ENCODE data around the gene KRTAP3-1. TPM values are rescaled to one million over a fixed set of nuclear protein-coding genes. Genes with fewer than 3 reads are reported as not detected.
"Not testable (repeated sequence)": the region's sequence is repeated elsewhere in the genome, so short reads cannot be mapped to it uniquely, and the experiment has no call there.

Gene KRTAP3-1
- total RNA-seq, 2 experiments from 2014 or later = not detected

DNA sequence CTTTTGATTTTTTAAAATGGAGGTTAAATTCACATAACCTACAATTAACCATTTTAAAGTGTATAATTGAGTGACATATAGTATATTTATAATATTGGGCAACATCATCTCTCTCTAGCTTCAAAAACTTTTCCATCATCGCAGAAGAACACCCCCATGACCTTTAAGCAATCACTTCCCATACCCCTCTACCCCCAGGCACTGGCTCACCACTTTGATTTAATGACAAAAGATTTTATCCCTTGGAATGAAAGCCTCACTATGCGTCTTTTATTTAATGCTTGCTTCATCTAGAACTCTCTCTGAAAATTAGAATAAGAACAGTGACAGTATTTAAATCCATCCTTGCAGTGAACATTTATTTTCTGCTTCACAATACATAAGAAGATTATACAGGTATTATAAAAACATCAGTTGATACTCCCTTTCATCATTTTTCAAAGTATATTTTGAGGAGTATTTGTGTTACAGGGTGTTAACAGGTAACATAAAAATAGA, 29.0 kb upstream of the KRTAP3-1 start:
- H4K20me1 ChIP-seq (ENCODE audit: insufficient read depth, low read length) = no peaks in the 10 kb centered on the region
- no TSS peak for BruUV-seq (replicated peaks)
- no peaks in the 10 kb centered on the region for H3K9me2 ChIP-seq (ENCODE audit: insufficient read depth, low read length)
- H2AFZ ChIP-seq (ENCODE audit: low read length) = no peak overlapping the region
- CTCF ChIA-PET (ENCODE audit: unreplicated experiment) = no interaction called here
- H3K4me1 ChIP-seq (ENCODE audit: insufficient read depth, low read length, poor library complexity, severe bottlenecking) = no peaks in the 10 kb centered on the region
- no peak overlapping the region for H3K27ac ChIP-seq (ENCODE audit: low read depth, low read length, poor library complexity, severe bottlenecking)
- intact Hi-C loops (cut with micrococcal nuclease; ENCODE audit: unreplicated experiment) = no loop called here
- H3K4me3 ChIP-seq (ENCODE audit: low read depth, low read length, poor library complexity, severe bottlenecking) = no peak overlapping the region
- no peaks in the 10 kb centered on the region for H3K79me2 ChIP-seq (ENCODE audit: insufficient read depth, low read depth, low read length)
- no peaks in the 10 kb centered on the region for H3K9me3 ChIP-seq (ENCODE audit: low read length)
- no peak for TF ChIP-seq EZH2phosphoT487 (IDR thresholded peaks at IDR 0.05; ENCODE audit: borderline replicate concordance, low read depth, low read length)
- TF ChIP-seq, protein P1, sequence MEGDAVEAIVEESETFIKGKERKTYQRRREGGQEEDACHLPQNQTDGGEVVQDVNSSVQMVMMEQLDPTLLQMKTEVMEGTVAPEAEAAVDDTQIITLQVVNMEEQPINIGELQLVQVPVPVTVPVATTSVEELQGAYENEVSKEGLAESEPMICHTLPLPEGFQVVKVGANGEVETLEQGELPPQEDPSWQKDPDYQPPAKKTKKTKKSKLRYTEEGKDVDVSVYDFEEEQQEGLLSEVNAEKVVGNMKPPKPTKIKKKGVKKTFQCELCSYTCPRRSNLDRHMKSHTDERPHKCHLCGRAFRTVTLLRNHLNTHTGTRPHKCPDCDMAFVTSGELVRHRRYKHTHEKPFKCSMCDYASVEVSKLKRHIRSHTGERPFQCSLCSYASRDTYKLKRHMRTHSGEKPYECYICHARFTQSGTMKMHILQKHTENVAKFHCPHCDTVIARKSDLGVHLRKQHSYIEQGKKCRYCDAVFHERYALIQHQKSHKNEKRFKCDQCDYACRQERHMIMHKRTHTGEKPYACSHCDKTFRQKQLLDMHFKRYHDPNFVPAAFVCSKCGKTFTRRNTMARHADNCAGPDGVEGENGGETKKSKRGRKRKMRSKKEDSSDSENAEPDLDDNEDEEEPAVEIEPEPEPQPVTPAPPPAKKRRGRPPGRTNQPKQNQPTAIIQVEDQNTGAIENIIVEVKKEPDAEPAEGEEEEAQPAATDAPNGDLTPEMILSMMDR (conservative IDR thresholded peaks at IDR 0.05; ENCODE audit: low read length) = no peak
- no peak overlapping the region for H3K4me2 ChIP-seq (ENCODE audit: low read length)
- H3K36me3 ChIP-seq (ENCODE audit: insufficient read depth, low read length) = no peaks in the 10 kb centered on the region
- no peak for DNase-seq (ENCODE audit: low spot score)
- POLR2A ChIA-PET = no interaction called here

DNA sequence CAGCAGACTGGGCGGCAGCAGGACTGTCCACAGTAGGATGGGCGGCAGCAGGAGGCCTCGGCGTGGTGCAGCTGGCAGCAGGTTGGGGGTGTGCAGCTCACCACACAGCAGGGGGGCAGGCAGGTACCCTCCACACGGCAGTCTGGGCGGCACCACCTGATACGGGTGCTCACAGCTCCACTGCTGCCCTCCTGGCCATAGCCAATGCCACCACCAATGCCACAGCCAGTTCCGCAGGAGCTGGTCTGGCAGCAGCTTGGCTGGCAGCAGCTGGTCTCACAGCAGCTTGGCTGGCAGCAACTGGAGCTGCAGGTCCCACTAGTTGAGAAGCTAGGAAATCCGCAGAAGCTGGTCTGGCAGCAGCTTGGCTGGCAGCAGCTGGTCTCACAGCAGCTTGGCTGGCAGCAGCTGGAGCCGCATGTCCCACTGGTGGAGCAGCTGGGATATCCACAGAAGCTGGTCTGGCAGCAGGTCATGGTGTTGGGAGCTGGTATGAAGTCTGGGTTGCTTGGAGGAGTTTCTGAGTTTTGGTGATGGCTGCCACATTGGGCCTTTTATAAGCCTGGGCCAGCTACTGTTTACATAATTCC, 25.5 kb upstream of the KRTAP3-1 start, which contains the start of gene KRTAP1-3:
KRTAP1-3 (minus strand) TSS at position 529 of the 590 bp plus-strand sequence; CDS start at position 476, 53 bp downstream.
- H3K79me2 ChIP-seq (ENCODE audit: insufficient read depth, low read depth, low read length); H2AFZ ChIP-seq (ENCODE audit: low read length); H3K9me2 ChIP-seq (ENCODE audit: insufficient read depth, low read length); BruUV-seq (replicated peaks); H3K9me3 ChIP-seq (ENCODE audit: low read length); H3K4me1 ChIP-seq (ENCODE audit: insufficient read depth, low read length, poor library complexity, severe bottlenecking); H3K36me3 ChIP-seq (ENCODE audit: insufficient read depth, low read length); DNase-seq (ENCODE audit: low spot score); H3K4me2 ChIP-seq (ENCODE audit: low read length); H3K27ac ChIP-seq (ENCODE audit: low read depth, low read length, poor library complexity, severe bottlenecking); H4K20me1 ChIP-seq (ENCODE audit: insufficient read depth, low read length); H3K4me3 ChIP-seq (ENCODE audit: low read depth, low read length, poor library complexity, severe bottlenecking); intact Hi-C loops (cut with micrococcal nuclease; ENCODE audit: unreplicated experiment); CTCF ChIA-PET (ENCODE audit: unreplicated experiment): not testable (repeated sequence)
- POLR2A ChIA-PET = interaction anchor here (0.7 kb wide), 1 partner anchor 443 kb away, joined by 3 read pairs; no protein-coding TSS in a partner anchor

DNA sequence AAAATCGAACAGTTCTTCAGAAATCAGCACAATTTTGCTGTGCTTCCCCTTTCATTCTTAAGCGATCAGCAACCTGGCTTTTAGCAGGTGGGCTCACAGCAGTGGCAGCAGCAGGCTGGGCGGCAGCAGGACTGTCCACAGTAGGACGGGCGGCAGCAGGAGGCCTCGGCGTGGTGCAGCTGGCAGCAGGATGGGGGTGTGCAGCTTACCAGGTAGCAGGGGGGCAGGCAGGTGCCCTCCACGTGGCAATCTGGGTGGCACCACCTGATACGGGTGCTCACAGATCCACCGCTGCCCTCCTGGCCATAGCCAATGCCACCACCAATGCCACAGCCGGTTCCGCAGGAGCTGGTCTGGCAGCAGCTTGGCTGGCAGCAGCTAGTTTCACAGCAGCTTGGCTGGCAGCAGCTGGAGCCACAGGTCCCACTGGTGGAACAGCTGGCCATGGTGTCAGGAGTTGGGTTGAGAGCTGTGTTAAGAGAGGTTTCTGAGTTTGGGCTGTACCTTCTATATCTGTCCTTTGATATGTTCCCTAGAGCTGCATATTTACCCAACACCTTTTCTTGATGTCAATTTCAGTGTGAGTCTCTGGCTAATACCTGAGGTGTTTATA, 20.8 kb upstream of the KRTAP3-1 start, which contains the start of gene KRTAP1-4:
KRTAP1-4 (minus strand) TSS at position 563 of the 613 bp plus-strand sequence; CDS start at position 446, 117 bp downstream.
- no peaks in the 10 kb centered on the region for H3K9me2 ChIP-seq (ENCODE audit: insufficient read depth, low read length)
- H3K36me3 ChIP-seq (ENCODE audit: insufficient read depth, low read length) = no peaks in the 10 kb centered on the region
- H3K79me2 ChIP-seq (ENCODE audit: insufficient read depth, low read depth, low read length) = no peaks in the 10 kb centered on the region
- DNase-seq (ENCODE audit: low spot score) = no peak
- ChIA-PET CTCF (ENCODE audit: unreplicated experiment) (no interaction called here), POLR2A (no interaction called here)
- no peak within 1 kb of the TSS for H2AFZ ChIP-seq (ENCODE audit: low read length)
- no TSS peak for BruUV-seq (replicated peaks)
- TF ChIP-seq, protein P1 (conservative IDR thresholded peaks at IDR 0.05; ENCODE audit: low read length) = no peak
- TF ChIP-seq EZH2phosphoT487 (IDR thresholded peaks at IDR 0.05; ENCODE audit: borderline replicate concordance, low read depth, low read length) = no peak
- H4K20me1 ChIP-seq (ENCODE audit: insufficient read depth, low read length) = no peaks in the 10 kb centered on the region
- no peaks in the 10 kb centered on the region for H3K4me1 ChIP-seq (ENCODE audit: insufficient read depth, low read length, poor library complexity, severe bottlenecking)
- H3K27ac ChIP-seq (ENCODE audit: low read depth, low read length, poor library complexity, severe bottlenecking) = no peak within 1 kb of the TSS
- no peaks in the 10 kb centered on the region for H3K9me3 ChIP-seq (ENCODE audit: low read length)
- H3K4me2 ChIP-seq (ENCODE audit: low read length) = no peak within 1 kb of the TSS
- intact Hi-C loops (cut with micrococcal nuclease; ENCODE audit: unreplicated experiment) = no loop called here
- no peak within 1 kb of the TSS for H3K4me3 ChIP-seq (ENCODE audit: low read depth, low read length, poor library complexity, severe bottlenecking)

All from OCI-LY7 (cell line).